Articular chondrocyte of knee joint (primary cell): ENCODE results near the gene TECR. TPM values are rescaled to one million over a fixed set of nuclear protein-coding genes. Genes with fewer than 3 reads are reported as not detected.

Source experiments
- small RNA-seq: library from RNA; depleted of rRNA; stranded (forward); fragments of <200 nt; gene quantifications from one replicate; pipeline ENCODE3, GENCODE V24; 2012
- total RNA-seq: library from RNA; depleted of rRNA; stranded (reverse); fragments of >200 nt; gene quantifications from 2 replicates; pipeline ENCODE4 v1.2.3, GENCODE V29; 2012

Gene TECR
- total RNA-seq = 47.0 and 61.5 TPM in 2 replicates

GRCh38 chr19:14529254-14530004 lies at the start of gene TECR:
TSS of gene TECR (plus strand) at chr19:14529594. CDS start at chr19:14529697, 103 bp downstream.

GRCh38 chr19:14496029-14496833 lies 33.2 kb upstream of the TECR start, which contains the start of gene GIPC1:
TSS of gene GIPC1 (minus strand) at chr19:14496127. CDS start at chr19:14482976, 13,151 bp downstream.

GRCh38 chr19:14517840-14518505 lies 11.4 kb upstream of the TECR start, which contains the start of gene DNAJB1:
TSS of gene DNAJB1 (minus strand) at chr19:14518397. CDS start at chr19:14518349, 48 bp downstream.

DNA sequence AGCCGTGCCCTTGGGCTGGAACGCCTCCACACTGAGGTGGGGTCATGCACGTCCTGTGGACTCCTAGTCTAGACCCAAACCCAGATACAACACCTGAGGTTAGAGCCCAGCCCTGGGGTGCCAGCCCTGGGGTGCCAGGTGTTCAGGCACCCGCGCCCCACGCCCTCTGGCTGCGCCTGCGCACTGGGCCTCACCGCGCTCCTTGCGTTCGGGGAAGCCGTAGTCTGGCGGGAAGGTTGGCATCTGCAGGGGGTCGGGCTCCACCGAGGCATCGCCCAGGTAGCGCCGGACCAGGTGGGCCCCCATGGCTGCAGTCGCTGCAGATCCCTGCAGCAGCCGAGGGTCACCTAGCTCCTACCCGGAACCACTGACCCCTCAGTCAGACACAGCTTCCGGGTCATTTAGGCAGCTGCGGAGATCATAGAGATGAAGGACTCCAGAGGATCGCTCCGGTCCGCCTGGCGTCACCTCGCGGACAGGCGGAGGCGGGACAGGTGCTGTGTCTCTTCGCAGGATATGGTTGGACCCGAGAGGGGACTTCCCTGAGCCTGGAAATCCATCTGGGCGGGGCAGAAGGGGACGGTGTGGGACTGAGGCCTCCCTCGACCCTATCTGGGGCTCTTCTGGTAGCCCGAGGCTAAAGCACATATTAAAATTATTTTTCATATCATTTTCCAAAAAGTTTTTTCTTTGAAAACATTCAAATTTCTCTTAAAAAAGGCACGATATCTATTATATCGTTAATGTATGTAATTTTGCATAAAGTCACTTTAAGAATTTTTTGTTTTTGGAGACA lies 42.5 kb downstream of the TECR start, which contains the start of gene NDUFB7:
Gene NDUFB7 (minus strand): TSS at position 372 of the 796 bp plus-strand sequence. CDS start 66 bp downstream, at position 306.

DNA sequence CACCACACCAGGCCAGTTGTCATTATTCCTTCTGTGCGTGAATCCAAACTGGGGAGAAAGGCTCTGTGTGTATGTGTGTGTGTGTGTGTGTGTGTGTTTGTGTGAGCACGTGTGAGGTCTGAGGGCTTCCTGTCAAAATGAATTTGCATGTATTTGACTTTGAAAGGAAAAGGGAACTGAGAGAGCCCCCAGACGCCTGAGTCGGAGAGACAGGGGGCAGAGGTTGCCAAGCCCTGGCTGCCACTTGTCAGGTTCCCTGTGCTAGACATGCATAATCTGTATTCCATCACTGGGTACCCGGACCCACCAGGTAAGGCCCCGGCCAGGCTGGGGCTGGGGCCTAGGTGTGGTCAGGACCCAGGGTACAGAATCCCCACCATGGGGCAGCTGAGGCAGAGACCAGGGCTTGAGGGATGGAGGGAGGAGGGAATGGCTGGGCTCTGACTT lies 53.5 kb downstream of the TECR start, which contains the start of gene CLEC17A:
Gene CLEC17A (plus strand): TSS at position 191 of the 447 bp plus-strand sequence. CDS start 77 bp downstream, at position 268.

Small RNA genes lying within 50 kb of the gene (small RNA-seq; reads per million reads assigned to genes)
- not detected for gene RN7SL842P
- not detected for gene SNRPGP15

Other genes starting within 250 kb of the TECR start
- gene ADGRE5, start 148.2 kb upstream of the TECR start, total RNA-seq = 13.6 and 17.8 TPM in 2 replicates
- gene DDX39A, start 110.3 kb upstream of the TECR start, total RNA-seq = 41.2 and 41.5 TPM in 2 replicates
- gene PKN1, start 96.3 kb upstream of the TECR start, total RNA-seq = 87.1 and 99.3 TPM in 2 replicates
- gene PTGER1, start 54.2 kb upstream of the TECR start, total RNA-seq = 0.86 and 0.91 TPM in 2 replicates
- gene GIPC1, start 33.5 kb upstream of the TECR start, total RNA-seq = 72.9 and 75.1 TPM in 2 replicates
- 60.6 and 83.7 TPM in 2 replicates for gene DNAJB1, start 11.2 kb upstream of the TECR start, total RNA-seq
- gene NDUFB7, start 42.5 kb downstream of the TECR start, total RNA-seq = 147 and 171 TPM in 2 replicates
- under 0.01 TPM in 1 of 2 replicates, not detected in the other for gene CLEC17A, start 53.5 kb downstream of the TECR start, total RNA-seq
- gene ADGRE3, start 145.2 kb downstream of the TECR start, total RNA-seq = not detected in 2 replicates
- gene ZNF333, start 160.5 kb downstream of the TECR start, total RNA-seq = 17.3 and 21.8 TPM in 2 replicates
- 0.11 TPM in 1 of 2 replicates, not detected in the other for gene ADGRE2, start 249.0 kb downstream of the TECR start, total RNA-seq